ENCODE measurements around the gene GATAD1. TPM values are rescaled to one million over a fixed set of nuclear protein-coding genes. Genes with fewer than 3 reads are reported as not detected.
"Not testable (repeated sequence)": the region's sequence is repeated elsewhere in the genome, so short reads cannot be mapped to it uniquely, and the experiment has no call there.

The GATAD1 gene
- total RNA-seq, 1 experiment from 2014 or later, result 19.4 TPM

- CTCF ChIA-PET, result no interaction called here
- no peak overlapping the region for H3K27ac ChIP-seq (ENCODE audit: low read depth, low read length, poor library complexity, severe bottlenecking)
- no peaks in the 10 kb centered on the region for H3K36me3 ChIP-seq (ENCODE audit: insufficient read depth, low read length, poor library complexity, severe bottlenecking)
- BruUV-seq (replicated peaks), result no TSS peak
- H3K27me3 ChIP-seq (replicated peaks; ENCODE audit: insufficient read depth, low read depth, low read length, poor library complexity), result no peaks in the 10 kb centered on the region
- no peaks in the 10 kb centered on the region for H3K4me1 ChIP-seq (ENCODE audit: insufficient read depth, low read length, poor library complexity, severe bottlenecking)
- TF ChIP-seq EZH2 (IDR thresholded peaks at IDR 0.05; ENCODE audit: borderline replicate concordance, low read depth, low read length, poor library complexity, severe bottlenecking), result no peak
- TF ChIP-seq CTCF (conservative IDR thresholded peaks at IDR 0.05; ENCODE audit: low read depth, low read length), result no peak
- no peaks in the 10 kb centered on the region for H3K9me3 ChIP-seq (ENCODE audit: low read depth, low read length, poor library complexity, severe bottlenecking)
- POLR2A ChIA-PET (ENCODE audit: low non-redundant PET), result no interaction called here
- DNase-seq (ENCODE audit: low spot score), result no peak
- no peak overlapping the region for H3K4me3 ChIP-seq (ENCODE audit: low read depth, low read length, poor library complexity, severe bottlenecking)
- intact Hi-C loops (cut with micrococcal nuclease; ENCODE audit: unreplicated experiment), result no loop called here
These were observed 37.9 kb upstream of the GATAD1 start for GRCh38 chr7:92409357-92409756.

GRCh38 chr7:92410162-92410561 lies 37.1 kb upstream of the GATAD1 start:
- intact Hi-C loops (cut with micrococcal nuclease; ENCODE audit: unreplicated experiment); H3K9me3 ChIP-seq (ENCODE audit: low read depth, low read length, poor library complexity, severe bottlenecking); H3K27me3 ChIP-seq (replicated peaks; ENCODE audit: insufficient read depth, low read depth, low read length, poor library complexity); BruUV-seq (replicated peaks); H3K4me3 ChIP-seq (ENCODE audit: low read depth, low read length, poor library complexity, severe bottlenecking); H3K4me1 ChIP-seq (ENCODE audit: insufficient read depth, low read length, poor library complexity, severe bottlenecking); CTCF ChIA-PET; DNase-seq (ENCODE audit: low spot score); H3K36me3 ChIP-seq (ENCODE audit: insufficient read depth, low read length, poor library complexity, severe bottlenecking); H3K27ac ChIP-seq (ENCODE audit: low read depth, low read length, poor library complexity, severe bottlenecking); POLR2A ChIA-PET (ENCODE audit: low non-redundant PET): not testable (repeated sequence)

- ChIA-PET CTCF (no interaction called here), POLR2A (ENCODE audit: low non-redundant PET) (no interaction called here)
- intact Hi-C loops (cut with micrococcal nuclease; ENCODE audit: unreplicated experiment), result no loop called here
These were observed 34.5 kb upstream of the GATAD1 start for GRCh38 chr7:92412745-92413144.

More at GRCh38 chr7:92412745-92413144, 34.5 kb upstream of the GATAD1 start:
- DNase-seq (ENCODE audit: low spot score), result no peak
- H3K9me3 ChIP-seq (ENCODE audit: low read depth, low read length, poor library complexity, severe bottlenecking), result no peaks in the 10 kb centered on the region
- no peaks in the 10 kb centered on the region for H3K4me1 ChIP-seq (ENCODE audit: insufficient read depth, low read length, poor library complexity, severe bottlenecking)
- no peaks in the 10 kb centered on the region for H3K27me3 ChIP-seq (replicated peaks; ENCODE audit: insufficient read depth, low read depth, low read length, poor library complexity)
- H3K4me3 ChIP-seq (ENCODE audit: low read depth, low read length, poor library complexity, severe bottlenecking), result no peak overlapping the region
- TF ChIP-seq EZH2 (IDR thresholded peaks at IDR 0.05; ENCODE audit: borderline replicate concordance, low read depth, low read length, poor library complexity, severe bottlenecking) (no peak), CTCF (conservative IDR thresholded peaks at IDR 0.05; ENCODE audit: low read depth, low read length) (no peak)
- no TSS peak for BruUV-seq (replicated peaks)
- no peaks in the 10 kb centered on the region for H3K36me3 ChIP-seq (ENCODE audit: insufficient read depth, low read length, poor library complexity, severe bottlenecking)
- H3K27ac ChIP-seq (ENCODE audit: low read depth, low read length, poor library complexity, severe bottlenecking), result no peak overlapping the region

All from A673 (cell line).